Tongue (tissue), 2 donors: ENCODE results near the gene PCDH9. TPM values are rescaled to one million over a fixed set of nuclear protein-coding genes. Genes with fewer than 3 reads are reported as not detected.

ENCODE experiments used
- DNase-seq: peaks from one replicate; pipeline ENCODE4 v3.0.0-alpha.2; 2015
- total RNA-seq: library from RNA; depleted of rRNA; stranded (reverse); fragments of >200 nt; gene quantifications from one replicate; pipeline ENCODE4 v1.2.3, GENCODE V29; 2014

Gene PCDH9
- total RNA-seq, 1 donor from 2014 or later, result 6.9 TPM

- DNase-seq, result no peak
Measured at GRCh38 chr13:66520511-66521355, 709.4 kb downstream of the PCDH9 start.

GRCh38 chr13:66519259-66519658, 710.9 kb downstream of the PCDH9 start:
- no peak for DNase-seq

DNA sequence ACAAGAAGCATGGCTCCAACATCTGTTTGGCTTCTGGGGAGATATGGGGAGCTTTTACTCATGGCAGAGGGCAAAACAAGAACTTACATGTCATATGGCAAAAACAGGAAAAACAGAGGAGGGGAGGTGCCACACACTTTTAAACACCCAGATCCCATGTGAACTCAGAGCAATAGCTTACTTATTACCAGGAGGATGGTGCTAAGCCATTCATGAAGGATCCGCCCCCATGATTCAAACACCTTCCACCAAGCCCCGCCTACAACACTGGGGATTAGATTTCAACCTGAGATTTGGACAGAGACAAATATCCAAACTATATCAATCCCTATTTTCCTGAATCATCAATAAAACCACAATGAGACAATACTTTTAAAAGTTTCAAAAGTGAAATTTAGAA, 712.1 kb downstream of the PCDH9 start:
- DNase-seq, result no peak

GRCh38 chr13:66513728-66514127, 716.4 kb downstream of the PCDH9 start:
- DNase-seq, result peak; percentile 40

- no peak for DNase-seq
Measured at GRCh38 chr13:66509175-66509574, 721.0 kb downstream of the PCDH9 start.

DNA sequence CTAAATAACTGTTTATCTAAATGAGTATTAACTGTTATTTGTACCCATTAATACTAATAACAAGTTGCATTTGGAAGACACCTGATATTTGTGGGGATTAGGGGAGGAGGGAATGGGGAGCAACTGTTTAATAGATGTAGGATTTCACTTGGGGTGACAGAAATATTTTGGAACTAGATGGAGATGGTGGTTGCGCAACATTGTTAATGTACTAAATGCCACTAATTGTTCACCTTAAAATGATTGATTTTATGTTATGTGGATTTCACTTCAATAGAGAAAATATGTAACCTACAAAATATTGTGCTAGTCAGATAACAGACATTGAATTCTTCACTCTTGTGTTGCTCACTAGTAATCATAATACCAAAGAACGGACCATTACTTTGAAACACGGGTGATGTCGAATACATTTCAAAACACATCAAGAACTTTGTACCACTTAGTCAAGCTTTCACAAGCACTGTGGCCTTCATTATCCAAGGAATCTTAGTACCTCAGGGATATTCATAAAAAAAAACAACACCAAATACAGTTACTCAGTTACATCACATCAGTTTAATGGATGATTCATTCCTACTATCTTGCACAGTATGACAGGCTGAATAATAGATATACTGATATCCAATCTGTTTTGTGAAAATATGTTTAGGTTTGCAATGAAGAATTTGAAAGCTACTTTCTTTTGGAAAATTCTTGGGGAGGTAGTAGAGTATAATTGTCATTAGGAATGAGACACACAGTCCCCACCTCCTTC, 721.8 kb downstream of the PCDH9 start:
- no peak for DNase-seq

- DNase-seq, result no peak
Measured at GRCh38 chr13:66506979-66507378, 723.2 kb downstream of the PCDH9 start.

DNA sequence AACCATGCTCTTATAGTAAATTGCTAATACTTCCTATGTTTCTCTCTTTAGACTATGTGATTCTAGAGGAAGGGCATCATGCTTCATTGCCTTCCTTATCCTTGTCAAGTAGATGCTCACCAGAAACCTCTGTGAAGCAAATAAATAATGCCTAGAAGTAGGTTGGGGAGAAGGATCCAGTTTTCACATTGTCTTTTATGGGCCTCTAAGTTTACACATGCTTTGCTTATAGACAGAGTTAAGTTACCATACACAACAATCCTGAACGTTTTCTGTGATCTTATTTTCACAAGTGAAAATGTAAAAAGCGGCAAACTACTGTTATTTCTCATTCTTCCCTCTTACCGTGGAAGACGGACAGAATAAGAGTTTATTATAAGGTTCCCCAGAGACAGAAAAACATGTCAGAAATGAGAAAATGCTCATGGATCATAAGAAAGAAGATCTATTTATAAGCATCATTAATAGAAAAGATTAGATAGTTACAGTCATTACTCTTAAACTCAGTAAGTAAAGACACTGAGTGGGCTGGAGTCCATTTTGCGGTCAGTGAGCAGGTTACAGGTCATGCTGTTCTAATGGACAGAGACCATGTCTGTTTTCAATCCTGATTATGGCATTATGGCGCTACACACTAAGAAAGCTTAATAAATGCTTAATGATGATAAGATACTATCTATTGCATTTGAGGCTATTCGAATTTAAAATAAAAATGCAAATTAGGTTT, 723.9 kb downstream of the PCDH9 start:
- no peak for DNase-seq

DNA sequence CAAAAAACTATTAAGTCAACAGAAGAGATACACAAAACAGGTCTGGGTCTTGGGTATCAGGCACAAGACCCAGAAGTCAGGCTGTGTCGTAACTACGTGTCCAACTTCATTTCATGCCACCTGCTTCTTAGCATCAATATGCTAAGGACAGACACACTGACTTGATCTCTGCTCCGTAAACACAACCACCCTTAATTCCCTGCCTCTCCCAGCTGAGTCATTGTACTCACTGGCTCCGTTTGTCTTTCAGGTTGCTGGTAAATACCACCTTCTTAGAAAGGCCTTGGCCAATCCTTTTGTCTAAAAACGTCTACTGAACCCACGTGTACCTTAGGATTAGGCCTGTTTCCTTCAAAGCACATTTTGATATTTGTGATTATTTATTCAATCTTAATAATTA, 726.2 kb downstream of the PCDH9 start:
- DNase-seq, result no peak

- DNase-seq, result no peak
Measured at GRCh38 chr13:66501181-66501580, 729.0 kb downstream of the PCDH9 start.

GRCh38 chr13:66492479-66492878, 737.7 kb downstream of the PCDH9 start:
- no peak for DNase-seq

GRCh38 chr13:66491251-66491650, 738.9 kb downstream of the PCDH9 start:
- DNase-seq, result no peak

DNA sequence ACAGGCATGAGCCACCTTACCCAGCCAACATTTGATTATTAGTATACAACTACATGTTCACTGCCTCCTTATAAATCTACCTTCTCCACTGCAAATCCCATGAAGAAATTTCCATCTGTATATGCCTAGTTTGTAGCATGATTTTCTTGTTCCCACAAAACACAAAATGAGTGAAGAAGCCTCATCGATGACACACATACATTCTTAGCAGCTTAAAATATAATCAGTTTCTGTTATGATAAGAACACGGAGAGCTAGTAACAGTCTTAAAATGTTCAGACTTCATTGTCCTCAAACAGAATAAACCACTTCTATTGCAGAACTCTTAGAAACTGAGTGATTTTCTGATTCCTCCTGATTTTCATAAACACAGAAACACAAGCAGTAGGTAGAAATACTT, 740.5 kb downstream of the PCDH9 start:
- no peak for DNase-seq

DNA sequence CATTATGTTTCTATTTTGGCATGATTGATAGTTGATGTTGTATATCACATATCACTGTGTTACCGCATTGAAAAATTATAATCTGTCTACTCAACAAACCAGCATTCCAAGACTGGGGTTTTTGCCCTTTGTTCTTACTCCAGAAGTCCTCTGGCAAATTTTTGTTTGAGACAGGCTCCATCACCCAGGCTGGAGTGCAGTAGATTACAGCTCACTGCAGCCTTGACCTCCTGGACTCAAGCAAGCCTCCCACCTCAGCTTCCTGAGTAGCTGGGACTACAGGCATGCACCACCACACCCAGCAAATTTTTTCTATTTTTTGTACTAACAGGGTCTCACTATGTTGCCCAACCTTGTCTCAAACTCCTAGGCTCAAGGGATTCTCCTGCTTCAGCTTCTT, 741.0 kb downstream of the PCDH9 start:
- no peak for DNase-seq

- DNase-seq, result no peak
Measured at GRCh38 chr13:66483712-66484111, 746.4 kb downstream of the PCDH9 start.

DNA sequence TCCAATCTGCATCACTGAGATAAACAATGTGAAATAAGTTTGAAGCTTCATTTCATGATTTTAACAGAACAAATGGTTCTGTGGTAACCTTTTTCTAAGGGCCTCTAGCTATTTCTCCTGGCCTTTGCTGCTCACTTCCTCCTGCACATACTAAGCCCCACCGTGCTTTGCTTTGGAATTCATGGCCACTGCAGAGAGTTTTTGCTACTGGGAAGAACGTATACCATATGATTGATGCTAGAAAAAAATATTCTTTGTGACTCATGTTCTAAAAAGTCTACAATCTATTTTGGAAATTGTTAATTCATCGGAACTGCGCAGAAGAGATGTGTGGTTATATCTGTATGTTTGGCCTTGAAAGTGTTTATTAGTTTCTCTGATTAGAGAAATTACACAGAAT, 747.3 kb downstream of the PCDH9 start:
- DNase-seq, result no peak

DNA sequence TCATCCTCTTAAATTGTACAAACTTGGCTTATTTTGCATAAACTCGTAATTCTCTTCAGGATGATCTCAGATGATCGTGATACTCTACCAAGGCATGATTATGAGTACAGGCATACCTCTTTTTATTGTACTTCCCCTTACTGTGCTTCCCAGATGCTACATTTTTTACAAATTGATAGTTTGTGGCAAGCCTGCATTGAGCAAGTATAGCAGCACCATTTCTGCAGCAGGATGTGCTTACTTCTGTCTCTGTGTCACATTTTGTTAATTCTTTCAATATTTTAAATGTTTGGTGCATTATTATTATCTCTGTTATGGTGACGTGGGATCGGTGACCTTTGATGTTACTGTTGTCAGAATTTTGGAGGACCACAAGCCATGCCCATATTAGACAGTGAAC, 752.3 kb downstream of the PCDH9 start:
- no peak for DNase-seq

DNA sequence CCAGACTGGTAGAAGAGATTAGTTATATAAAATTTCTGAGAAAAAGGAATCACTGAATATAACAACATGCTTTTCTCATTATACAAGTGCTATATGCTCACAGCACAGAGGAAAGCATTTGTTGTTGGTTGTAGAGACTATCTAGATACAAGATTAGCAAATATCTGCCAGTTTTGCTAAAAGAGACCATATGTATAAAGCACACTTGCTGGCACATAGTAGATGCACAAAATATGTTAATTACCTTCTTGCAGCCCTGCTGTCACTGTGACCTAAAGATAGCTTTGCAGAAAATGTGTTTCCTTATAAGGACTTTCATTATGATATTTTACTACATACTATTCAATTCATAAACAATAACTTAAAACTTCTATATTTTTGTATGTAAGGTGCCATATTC, 755.1 kb downstream of the PCDH9 start:
- DNase-seq, result no peak

GRCh38 chr13:66469745-66470144, 760.4 kb downstream of the PCDH9 start:
- DNase-seq, result no peak

DNA sequence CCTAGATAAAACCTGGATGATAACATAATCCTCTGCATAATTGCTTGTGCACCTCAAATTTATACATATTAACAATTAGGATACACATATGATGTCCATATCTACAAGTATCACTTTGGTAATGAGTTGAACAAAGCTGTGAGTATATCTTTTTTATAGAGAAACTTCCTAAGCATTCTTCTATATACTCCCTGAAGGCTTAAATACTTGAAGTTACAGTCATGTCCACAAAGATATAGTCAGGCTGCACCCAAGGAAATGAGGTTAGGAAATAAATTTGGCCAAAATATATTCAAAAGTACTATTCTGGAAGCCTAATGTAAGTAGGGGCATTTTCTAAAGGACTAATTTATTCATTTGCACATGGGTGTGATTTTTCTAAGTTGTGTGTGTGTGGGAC, 761.5 kb downstream of the PCDH9 start:
- no peak for DNase-seq

- no peak for DNase-seq
Measured at GRCh38 chr13:66462187-66462586, 767.9 kb downstream of the PCDH9 start.

- no peak for DNase-seq
Measured at GRCh38 chr13:66461021-66461420, 769.1 kb downstream of the PCDH9 start.

DNA sequence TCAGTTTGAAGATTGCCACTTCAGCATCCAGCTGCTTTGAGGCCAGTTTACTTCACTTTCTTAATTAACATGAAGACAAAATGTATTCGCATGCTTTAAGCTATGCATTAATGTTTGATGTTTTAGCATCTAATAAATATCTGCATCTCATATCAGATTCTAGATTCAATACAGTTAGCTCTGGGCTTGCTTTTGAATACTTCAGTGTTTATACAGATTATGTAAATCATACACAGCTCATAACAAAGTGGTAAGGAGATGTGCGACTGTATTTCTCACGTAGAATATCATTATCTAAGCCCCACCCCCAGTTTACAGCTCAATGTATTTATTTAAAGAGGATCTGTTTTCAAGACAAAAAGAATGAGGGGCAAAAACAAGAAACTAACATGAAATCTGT, 770.5 kb downstream of the PCDH9 start:
- DNase-seq, result no peak
